ENCODE measurements around the gene PAK4. TPM values are rescaled to one million over a fixed set of nuclear protein-coding genes. Genes with fewer than 3 reads are reported as not detected.

Gene PAK4
- total and polyA plus RNA-seq, 2 of the 13 experiments (the other 11 are each of a cell fraction or from before 2014, with no cell fraction given), result 9.5 to 17.8 TPM

DNA sequence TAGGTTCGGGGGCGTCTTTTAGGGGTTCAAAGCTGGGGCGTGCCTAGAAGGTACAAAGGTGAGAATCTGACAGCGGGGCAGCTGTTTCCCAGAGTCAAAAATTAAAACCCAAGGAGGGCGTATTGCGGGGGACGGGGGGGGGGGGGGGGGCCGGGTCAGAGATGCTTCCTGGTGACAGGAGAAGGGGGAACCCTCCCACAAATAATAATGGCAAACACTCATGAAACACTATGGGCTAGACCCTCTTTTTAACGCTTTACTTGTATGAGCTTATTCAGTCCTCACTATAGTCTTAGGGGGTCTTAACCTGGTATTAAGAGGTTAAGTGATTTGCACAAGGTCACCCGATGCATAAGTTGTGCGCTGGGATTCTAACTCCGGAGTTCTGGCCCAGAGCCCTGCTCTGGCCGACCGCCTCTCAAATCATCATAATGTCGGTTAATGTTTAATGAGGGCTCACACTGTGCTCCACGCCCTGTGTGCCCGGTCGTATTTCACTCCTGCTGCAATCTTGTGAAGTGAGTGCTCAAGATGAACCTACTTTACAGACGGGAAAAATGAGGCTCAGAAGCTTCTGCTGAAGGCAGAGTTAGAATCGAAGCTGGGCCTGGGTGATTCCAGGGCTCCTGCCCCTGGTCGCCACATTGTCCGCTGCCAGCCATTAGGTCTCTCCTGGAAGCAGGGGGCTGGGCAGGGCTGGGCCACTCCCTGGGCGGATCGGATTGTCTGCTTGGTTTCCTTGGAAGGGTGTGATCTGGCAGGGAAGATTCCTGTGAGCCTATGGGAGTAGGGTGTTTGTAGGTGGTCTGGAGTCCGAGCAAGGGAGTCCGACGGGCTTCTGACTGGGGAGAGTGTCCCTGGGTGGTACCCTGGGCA is 964 bp downstream of the PAK4 start (continued):
- TF ChIP-seq, protein P1, sequence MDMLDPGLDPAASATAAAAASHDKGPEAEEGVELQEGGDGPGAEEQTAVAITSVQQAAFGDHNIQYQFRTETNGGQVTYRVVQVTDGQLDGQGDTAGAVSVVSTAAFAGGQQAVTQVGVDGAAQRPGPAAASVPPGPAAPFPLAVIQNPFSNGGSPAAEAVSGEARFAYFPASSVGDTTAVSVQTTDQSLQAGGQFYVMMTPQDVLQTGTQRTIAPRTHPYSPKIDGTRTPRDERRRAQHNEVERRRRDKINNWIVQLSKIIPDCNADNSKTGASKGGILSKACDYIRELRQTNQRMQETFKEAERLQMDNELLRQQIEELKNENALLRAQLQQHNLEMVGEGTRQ (IDR thresholded peaks at IDR 0.05; ENCODE audit: low read depth, low read length), result no peak
- TF ChIP-seq, protein P1 (CRISPR knock-in tag; IDR thresholded peaks at IDR 0.05; ENCODE audit: borderline replicate concordance), result no peak
- TF ChIP-seq TEAD3 (CRISPR knock-in tag; optimal IDR thresholded peaks at IDR 0.05; ENCODE audit: borderline replicate concordance) (peak; percentile 29), DMAP1 (CRISPR knock-in tag; IDR thresholded peaks at IDR 0.05) (0 out of 2 replicates have a peak, but pooled peaks have one; percentile 22), ZNF605 (CRISPR knock-in tag; IDR thresholded peaks at IDR 0.05) (0 out of 2 replicates have a peak, but pooled peaks have one; percentile 40), ZBTB14 (CRISPR knock-in tag; IDR thresholded peaks at IDR 0.05) (no peak), ZMYM3 (CRISPR knock-in tag; IDR thresholded peaks at IDR 0.05) (peak; percentile 99), IRF2 (CRISPR knock-in tag; IDR thresholded peaks at IDR 0.05) (no peak), ZSCAN9 (CRISPR knock-in tag; IDR thresholded peaks at IDR 0.05; ENCODE audit: borderline replicate concordance) (no peak), ZBTB46 (CRISPR knock-in tag; IDR thresholded peaks at IDR 0.05; ENCODE audit: borderline replicate concordance) (no peak), ZNF296 (CRISPR knock-in tag; conservative IDR thresholded peaks at IDR 0.05) (no peak), ZNF101 (CRISPR knock-in tag; IDR thresholded peaks at IDR 0.05; ENCODE audit: borderline replicate concordance, low read depth) (no peak), ZNF484 (CRISPR knock-in tag; IDR thresholded peaks at IDR 0.05; ENCODE audit: borderline replicate concordance, low read depth) (no peak), GLI4 (CRISPR knock-in tag; IDR thresholded peaks at IDR 0.05; ENCODE audit: borderline replicate concordance) (no peak), CHD4 (IDR thresholded peaks at IDR 0.05; ENCODE audit: borderline replicate concordance, low read length) (peak; percentile 89)
- TF ChIP-seq, protein P2, sequence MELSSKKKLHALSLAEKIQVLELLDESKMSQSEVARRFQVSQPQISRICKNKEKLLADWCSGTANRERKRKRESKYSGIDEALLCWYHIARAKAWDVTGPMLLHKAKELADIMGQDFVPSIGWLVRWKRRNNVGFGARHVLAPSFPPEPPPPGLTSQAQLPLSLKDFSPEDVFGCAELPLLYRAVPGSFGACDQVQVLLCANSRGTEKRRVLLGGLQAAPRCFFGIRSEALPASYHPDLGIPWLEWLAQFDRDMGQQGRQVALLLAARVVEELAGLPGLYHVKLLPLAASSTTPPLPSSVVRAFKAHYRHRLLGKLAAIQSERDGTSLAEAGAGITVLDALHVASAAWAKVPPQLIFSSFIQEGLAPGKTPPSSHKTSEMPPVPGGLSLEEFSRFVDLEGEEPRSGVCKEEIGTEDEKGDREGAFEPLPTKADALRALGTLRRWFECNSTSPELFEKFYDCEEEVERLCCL (CRISPR knock-in tag; IDR thresholded peaks at IDR 0.05; ENCODE audit: borderline replicate concordance), result no peak
- TF ChIP-seq, protein P3, sequence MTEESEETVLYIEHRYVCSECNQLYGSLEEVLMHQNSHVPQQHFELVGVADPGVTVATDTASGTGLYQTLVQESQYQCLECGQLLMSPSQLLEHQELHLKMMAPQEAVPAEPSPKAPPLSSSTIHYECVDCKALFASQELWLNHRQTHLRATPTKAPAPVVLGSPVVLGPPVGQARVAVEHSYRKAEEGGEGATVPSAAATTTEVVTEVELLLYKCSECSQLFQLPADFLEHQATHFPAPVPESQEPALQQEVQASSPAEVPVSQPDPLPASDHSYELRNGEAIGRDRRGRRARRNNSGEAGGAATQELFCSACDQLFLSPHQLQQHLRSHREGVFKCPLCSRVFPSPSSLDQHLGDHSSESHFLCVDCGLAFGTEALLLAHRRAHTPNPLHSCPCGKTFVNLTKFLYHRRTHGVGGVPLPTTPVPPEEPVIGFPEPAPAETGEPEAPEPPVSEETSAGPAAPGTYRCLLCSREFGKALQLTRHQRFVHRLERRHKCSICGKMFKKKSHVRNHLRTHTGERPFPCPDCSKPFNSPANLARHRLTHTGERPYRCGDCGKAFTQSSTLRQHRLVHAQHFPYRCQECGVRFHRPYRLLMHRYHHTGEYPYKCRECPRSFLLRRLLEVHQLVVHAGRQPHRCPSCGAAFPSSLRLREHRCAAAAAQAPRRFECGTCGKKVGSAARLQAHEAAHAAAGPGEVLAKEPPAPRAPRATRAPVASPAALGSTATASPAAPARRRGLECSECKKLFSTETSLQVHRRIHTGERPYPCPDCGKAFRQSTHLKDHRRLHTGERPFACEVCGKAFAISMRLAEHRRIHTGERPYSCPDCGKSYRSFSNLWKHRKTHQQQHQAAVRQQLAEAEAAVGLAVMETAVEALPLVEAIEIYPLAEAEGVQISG (CRISPR knock-in tag; IDR thresholded peaks at IDR 0.05), result no peak
- TF ChIP-seq, protein P4, sequence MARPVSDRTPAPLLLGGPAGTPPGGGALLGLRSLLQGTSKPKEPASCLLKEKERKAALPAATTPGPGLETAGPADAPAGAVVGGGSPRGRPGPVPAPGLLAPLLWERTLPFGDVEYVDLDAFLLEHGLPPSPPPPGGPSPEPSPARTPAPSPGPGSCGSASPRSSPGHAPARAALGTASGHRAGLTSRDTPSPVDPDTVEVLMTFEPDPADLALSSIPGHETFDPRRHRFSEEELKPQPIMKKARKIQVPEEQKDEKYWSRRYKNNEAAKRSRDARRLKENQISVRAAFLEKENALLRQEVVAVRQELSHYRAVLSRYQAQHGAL (CRISPR knock-in tag; IDR thresholded peaks at IDR 0.05; ENCODE audit: not compliant biosample characterization), result no peak

Data from HepG2 (cell line).